Smooth muscle cell (in vitro differentiated cells): ENCODE measurements around the gene ENPEP. TPM values are rescaled to one million over a fixed set of nuclear protein-coding genes. Genes with fewer than 3 reads are reported as not detected.
"Not testable (repeated sequence)": the region's sequence is repeated elsewhere in the genome, so short reads cannot be mapped to it uniquely, and the experiment has no call there.

Experiments
- DNase-seq: peaks from one replicate; lab custom pipeline; 2025; ENCODE audit not compliant: unreplicated experiment; lab: John Stamatoyannopoulos, UW
- H2AFZ ChIP-seq: fragments of 200-600 bp; sonication (generic); 2 replicates; pipeline ENCODE4 v1.6.0; 2016; ENCODE audit warnings: antibody characterized with exemption, low read depth, mild to moderate bottlenecking
- H3F3A ChIP-seq: fragments of 200-600 bp; sonication (generic); 2 replicates; pipeline ENCODE4 v1.6.0; 2017; ENCODE audit warnings: antibody characterized with exemption, low read depth
- H3K27ac ChIP-seq: fragments of 200-600 bp; sonication (generic); 2 replicates; pipeline ENCODE4 v1.5.1; 2016; ENCODE audit warnings: low read depth, mild to moderate bottlenecking
- H3K27me3 ChIP-seq: fragments of 200-600 bp; sonication (generic); 2 replicates; pipeline ENCODE4 v1.6.1; 2016; ENCODE audit warnings: low read depth, mild to moderate bottlenecking
- H3K36me3 ChIP-seq: fragments of 200-600 bp; sonication (generic); 2 replicates; pipeline ENCODE4 v1.5.1; 2016; ENCODE audit warnings: low read depth
- H3K4me1 ChIP-seq: fragments of 200-600 bp; sonication (generic); 2 replicates; pipeline ENCODE4 v1.5.1; 2016; ENCODE audit warnings: low read depth
- H3K4me2 ChIP-seq: fragments of 200-600 bp; sonication (generic); 2 replicates; pipeline ENCODE4 v1.6.0; 2016; ENCODE audit warnings: mild to moderate bottlenecking
- H3K4me3 ChIP-seq: fragments of 200-600 bp; sonication (generic); 2 replicates; pipeline ENCODE4 v1.5.1; 2016; ENCODE audit warnings: mild to moderate bottlenecking
- H3K79me2 ChIP-seq: fragments of 200-600 bp; sonication (generic); 2 replicates; pipeline ENCODE4 v1.6.0; 2016; ENCODE audit warnings: low read depth, mild to moderate bottlenecking
- H3K9ac ChIP-seq: fragments of 200-600 bp; sonication (generic); 2 replicates; pipeline ENCODE4 v1.6.0; 2016; ENCODE audit warnings: low read depth
- H3K9me3 ChIP-seq: fragments of 200-600 bp; sonication (generic); replicated peaks from 2 replicates; pipeline ENCODE4 v1.5.1; 2016; ENCODE audit warnings: low read depth
- H4K20me1 ChIP-seq: fragments of 200-600 bp; sonication (generic); 2 replicates; pipeline ENCODE4 v1.6.0; 2016; ENCODE audit warnings: low read depth
- WGBS: methylation state at CpG from one replicate; pipeline ENCODE4 v1.1.7; 2016; ENCODE audit warnings: low lambda C conversion rate; 5-methylcytosine and 5-hydroxymethylcytosine counted together
- polyA plus RNA-seq: library from polyadenylated mRNA; unstranded; fragments of >200 nt; fragmentation: Nextera tagmentation; extraction: Ambion mirVana; gene quantifications from 2 replicates; pipeline ENCODE4 v1.2.1, GENCODE V29; 2016
- total RNA-seq: library from RNA; depleted of rRNA; stranded (reverse); fragments of >200 nt; gene quantifications from 2 replicates; pipeline ENCODE4 v1.2.3, GENCODE V29; 2014
- TF ChIP-seq, protein P1 (sequence below): fragments of 200-600 bp; sonication (generic); IDR thresholded peaks from 2 replicates; pipeline ENCODE4 v1.5.1; 2017; ENCODE audit warnings: borderline replicate concordance, mild to moderate bottlenecking, antibody characterized with exemption; ENCODE audit not compliant: insufficient read depth, poor library complexity, severe bottlenecking

Gene ENPEP
- total and polyA plus RNA-seq, 2 experiments from 2014 or later, result 3.8 to 6.5 TPM

GRCh38 chr4:110467400-110467799 lies 8.6 kb upstream of the ENPEP start:
- TF ChIP-seq, protein P1, sequence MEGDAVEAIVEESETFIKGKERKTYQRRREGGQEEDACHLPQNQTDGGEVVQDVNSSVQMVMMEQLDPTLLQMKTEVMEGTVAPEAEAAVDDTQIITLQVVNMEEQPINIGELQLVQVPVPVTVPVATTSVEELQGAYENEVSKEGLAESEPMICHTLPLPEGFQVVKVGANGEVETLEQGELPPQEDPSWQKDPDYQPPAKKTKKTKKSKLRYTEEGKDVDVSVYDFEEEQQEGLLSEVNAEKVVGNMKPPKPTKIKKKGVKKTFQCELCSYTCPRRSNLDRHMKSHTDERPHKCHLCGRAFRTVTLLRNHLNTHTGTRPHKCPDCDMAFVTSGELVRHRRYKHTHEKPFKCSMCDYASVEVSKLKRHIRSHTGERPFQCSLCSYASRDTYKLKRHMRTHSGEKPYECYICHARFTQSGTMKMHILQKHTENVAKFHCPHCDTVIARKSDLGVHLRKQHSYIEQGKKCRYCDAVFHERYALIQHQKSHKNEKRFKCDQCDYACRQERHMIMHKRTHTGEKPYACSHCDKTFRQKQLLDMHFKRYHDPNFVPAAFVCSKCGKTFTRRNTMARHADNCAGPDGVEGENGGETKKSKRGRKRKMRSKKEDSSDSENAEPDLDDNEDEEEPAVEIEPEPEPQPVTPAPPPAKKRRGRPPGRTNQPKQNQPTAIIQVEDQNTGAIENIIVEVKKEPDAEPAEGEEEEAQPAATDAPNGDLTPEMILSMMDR, result no peak

GRCh38 chr4:110472583-110473329 lies 3.2 kb upstream of the ENPEP start:
- Histone ChIP-seq H2AFZ (no peak overlapping the region), H3F3A (no peaks in the 10 kb centered on the region), H3K27ac (no peak overlapping the region), H3K79me2 (no peaks in the 10 kb centered on the region), H3K36me3 (no peaks in the 10 kb centered on the region), H3K9ac (no peak overlapping the region), H3K4me2 (no peak overlapping the region), H3K27me3 (no peaks in the 10 kb centered on the region), H3K4me3 (no peak overlapping the region), H3K9me3 (no peaks in the 10 kb centered on the region), H4K20me1 (no peaks in the 10 kb centered on the region), H3K4me1 (peaks cover 4% of the 10 kb centered on the region)
- DNase-seq, result no peak
- 43% methylated on average over 8 of the region's 8 CpGs for WGBS
- TF ChIP-seq, protein P1, result no peak

More at GRCh38 chr4:110467400-110467799, 8.6 kb upstream of the ENPEP start:
- no peaks in the 10 kb centered on the region for H3K36me3 ChIP-seq
- no peak overlapping the region for H3K4me3 ChIP-seq
- no peak overlapping the region for H2AFZ ChIP-seq
- no peak overlapping the region for H3K4me2 ChIP-seq
- no peaks in the 10 kb centered on the region for H3K79me2 ChIP-seq
- H3K4me1 ChIP-seq, result no peaks in the 10 kb centered on the region
- WGBS, result 97% methylated on average over 5 of the region's 5 CpGs
- no peaks in the 10 kb centered on the region for H3K9me3 ChIP-seq
- H3K27ac ChIP-seq, result no peak overlapping the region
- no peak overlapping the region for H3K9ac ChIP-seq
- H4K20me1 ChIP-seq, result no peaks in the 10 kb centered on the region
- H3K27me3 ChIP-seq, result no peaks in the 10 kb centered on the region
- H3F3A ChIP-seq, result no peaks in the 10 kb centered on the region
- DNase-seq, result no peak

- no peaks in the 10 kb centered on the region for H3K27me3 ChIP-seq
- TF ChIP-seq, protein P1, result no peak
- H3K4me3 ChIP-seq, result no peak overlapping the region
- no peaks in the 10 kb centered on the region for H3K36me3 ChIP-seq
- H3K4me2 ChIP-seq, result no peak overlapping the region
- H3K9ac ChIP-seq, result no peak overlapping the region
- no peak for DNase-seq
- no peaks in the 10 kb centered on the region for H4K20me1 ChIP-seq
- H3K27ac ChIP-seq, result no peak overlapping the region
- H3K4me1 ChIP-seq, result peaks cover 4% of the 10 kb centered on the region
- H3K79me2 ChIP-seq, result no peaks in the 10 kb centered on the region
- 49% methylated on average over 5 of the region's 5 CpGs for WGBS
- no peaks in the 10 kb centered on the region for H3K9me3 ChIP-seq
- H3F3A ChIP-seq, result peaks cover 7% of the 10 kb centered on the region
- H2AFZ ChIP-seq, result no peak overlapping the region
Observed at GRCh38 chr4:110474481-110474880, 1.5 kb upstream of the ENPEP start.

DNA sequence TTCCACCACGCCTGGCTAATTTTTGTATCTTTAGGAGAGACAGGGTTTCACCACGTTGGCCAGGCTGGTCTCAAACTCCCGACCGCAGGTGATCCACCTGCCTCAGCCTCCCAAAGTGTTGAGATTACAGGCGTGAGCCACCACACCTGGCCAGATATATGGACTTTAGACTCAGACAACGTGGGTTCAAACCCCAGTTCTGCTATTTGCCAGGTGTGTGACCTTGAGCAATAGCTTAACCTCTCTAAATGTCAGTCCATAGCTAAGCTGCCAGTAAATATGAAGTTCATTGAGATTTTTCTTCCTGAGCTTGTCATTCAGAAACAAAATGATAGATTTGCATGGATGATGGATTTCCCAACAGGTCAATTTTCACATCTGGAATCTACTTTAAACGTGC lies 875 bp upstream of the ENPEP start:
- not testable (repeated sequence) for H3K4me2 ChIP-seq, H3K4me3 ChIP-seq, H3K36me3 ChIP-seq, H3K27ac ChIP-seq, H3K9ac ChIP-seq, H3K79me2 ChIP-seq, H3K4me1 ChIP-seq, H2AFZ ChIP-seq, H3K27me3 ChIP-seq, H3K9me3 ChIP-seq, H4K20me1 ChIP-seq, DNase-seq
- H3F3A ChIP-seq, result peaks cover 11% of the 10 kb centered on the region
- WGBS, result 91% methylated on average over 7 of the region's 7 CpGs
